HEK293 (cell line): ENCODE data around the gene AIF1.

Experiments
- CTCF ChIA-PET: fragments of 350-600 bp; formaldehyde crosslinking; extraction: SDS; loops from one replicate; lab custom pipeline; 2021; ENCODE audit warnings: antibody characterized with exemption; lab: Yijun Ruan, JAX
- POLR2A ChIA-PET: fragments of 300-600 bp; formaldehyde crosslinking; extraction: SDS; loops from one replicate; lab custom pipeline; 2020; ENCODE audit warnings: antibody characterized with exemption, inconsistent platforms; lab: Yijun Ruan, JAX
- H3K27ac ChIP-seq: fragments of 200-500 bp; sonication (Bioruptor generic); 2 replicates; pipeline ENCODE4 v1.5.1; 2014; ENCODE audit warnings: low read depth, low read length, control low read depth, inconsistent platforms; ENCODE audit errors: extremely low read depth
- H3K36me3 ChIP-seq, 2 experiments: fragments of 200-500 bp in 1 of 2; sonication (Bioruptor generic) in 1 of 2; 1 replicate in 1 of 2; 2 replicates in 1 of 2; pipeline ENCODE4 v1.5.1; 2014 to 2017; ENCODE audit warnings: inconsistent platforms in 2 of 2, low read length in 2 of 2; ENCODE audit not compliant: control insufficient read depth in 2 of 2, insufficient read depth in 1 of 2
- H3K4me1 ChIP-seq: fragments of 200-500 bp; sonication (Bioruptor generic); 2 replicates; pipeline ENCODE4 v1.5.1; 2014; ENCODE audit warnings: mild to moderate bottlenecking, low read length, inconsistent platforms; ENCODE audit not compliant: control insufficient read depth, insufficient read depth
- H3K4me3 ChIP-seq: 2 replicates; pipeline ENCODE4 v1.5.1; 2011; ENCODE audit warnings: low read depth, mild to moderate bottlenecking, control low read depth, low read length, moderate library complexity
- H3K9me3 ChIP-seq: fragments of 200-500 bp; sonication (Bioruptor generic); 2 replicates; pipeline ENCODE4 v1.5.1; 2014; ENCODE audit warnings: low read depth, low read length, inconsistent platforms; ENCODE audit not compliant: control insufficient read depth, insufficient read depth
- GFI1B ChIP-seq: fragments of 450-650 bp; formaldehyde crosslinking; IDR thresholded peaks from 2 replicates; pipeline ENCODE4 v1.5.1; 2016; ENCODE audit warnings: missing biosample characterization, missing genetic modification characterization
- IKZF3 ChIP-seq: fragments of 450-650 bp; IDR thresholded peaks from 2 replicates; pipeline ENCODE4 v1.5.0; 2018; ENCODE audit warnings: missing biosample characterization, mild to moderate bottlenecking, missing genetic modification characterization, moderate library complexity
- PATZ1 ChIP-seq: fragments of 450-650 bp; formaldehyde crosslinking; IDR thresholded peaks from 2 replicates; pipeline ENCODE4 v1.5.1; 2016; ENCODE audit warnings: missing biosample characterization, missing genetic modification characterization
- PRDM1 ChIP-seq: fragments of 450-650 bp; formaldehyde crosslinking; IDR thresholded peaks from 2 replicates; pipeline ENCODE4; 2016; ENCODE audit warnings: missing biosample characterization, missing genetic modification characterization
- PRDM4 ChIP-seq: fragments of 450-650 bp; formaldehyde crosslinking; IDR thresholded peaks from 2 replicates; pipeline ENCODE4 v1.5.1; 2017; ENCODE audit warnings: missing biosample characterization, missing genetic modification characterization
- SP2 ChIP-seq: fragments of 450-650 bp; formaldehyde crosslinking; IDR thresholded peaks from 2 replicates; pipeline ENCODE4 v1.5.1; 2016; ENCODE audit warnings: missing biosample characterization, missing genetic modification characterization
- ZBTB21 ChIP-seq: fragments of 450-650 bp; formaldehyde crosslinking; IDR thresholded peaks from 2 replicates; pipeline ENCODE4 v1.5.1; 2017; ENCODE audit warnings: missing biosample characterization, missing genetic modification characterization
- ZBTB8A ChIP-seq: fragments of 450-650 bp; formaldehyde crosslinking; IDR thresholded peaks from 2 replicates; pipeline ENCODE4 v1.5.1; 2016; ENCODE audit warnings: missing biosample characterization, missing genetic modification characterization
- ZNF114 ChIP-seq: fragments of 450-650 bp; formaldehyde crosslinking; IDR thresholded peaks from 2 replicates; pipeline ENCODE4 v1.5.0; 2017; ENCODE audit warnings: missing biosample characterization, missing genetic modification characterization
- ZNF155 ChIP-seq: fragments of 450-650 bp; formaldehyde crosslinking; IDR thresholded peaks from 2 replicates; pipeline ENCODE4 v1.5.1; 2016; ENCODE audit warnings: missing biosample characterization, missing genetic modification characterization
- ZNF157 ChIP-seq: fragments of 450-650 bp; formaldehyde crosslinking; IDR thresholded peaks from 2 replicates; pipeline ENCODE4 v1.5.1; 2016; ENCODE audit warnings: missing biosample characterization, missing genetic modification characterization
- ZNF174 ChIP-seq: fragments of 450-650 bp; formaldehyde crosslinking; IDR thresholded peaks from 2 replicates; pipeline ENCODE4 v1.5.0; 2017; ENCODE audit warnings: missing biosample characterization, mild to moderate bottlenecking, missing genetic modification characterization
- ZNF18 ChIP-seq: fragments of 450-650 bp; formaldehyde crosslinking; IDR thresholded peaks from 2 replicates; pipeline ENCODE4 v1.5.1; 2016; ENCODE audit warnings: missing biosample characterization, missing genetic modification characterization
- ZNF341 ChIP-seq: fragments of 450-650 bp; formaldehyde crosslinking; IDR thresholded peaks from 2 replicates; pipeline ENCODE4; 2016; ENCODE audit warnings: low read depth, missing biosample characterization, missing genetic modification characterization
- ZNF449 ChIP-seq: fragments of 450-650 bp; formaldehyde crosslinking; IDR thresholded peaks from 2 replicates; pipeline ENCODE4 v1.5.1; 2017; ENCODE audit warnings: missing biosample characterization, mild to moderate bottlenecking, missing genetic modification characterization, moderate library complexity
- ZNF48 ChIP-seq: fragments of 450-650 bp; formaldehyde crosslinking; IDR thresholded peaks from 2 replicates; pipeline ENCODE4 v1.5.1; 2016; ENCODE audit warnings: missing biosample characterization, missing genetic modification characterization
- ZNF548 ChIP-seq: fragments of 450-650 bp; formaldehyde crosslinking; IDR thresholded peaks from 2 replicates; pipeline ENCODE4 v1.5.1; 2016; ENCODE audit warnings: missing biosample characterization, missing genetic modification characterization
- ZNF561 ChIP-seq: fragments of 450-650 bp; IDR thresholded peaks from 2 replicates; pipeline ENCODE4 v1.5.1; 2018; ENCODE audit warnings: missing biosample characterization, missing genetic modification characterization, borderline replicate concordance
- ZNF580 ChIP-seq: fragments of 450-650 bp; formaldehyde crosslinking; IDR thresholded peaks from 2 replicates; pipeline ENCODE4 v1.5.1; 2016; ENCODE audit warnings: missing biosample characterization, missing genetic modification characterization
- ZNF660 ChIP-seq: fragments of 450-650 bp; IDR thresholded peaks from 2 replicates; pipeline ENCODE4 v1.5.1; 2018; ENCODE audit warnings: missing biosample characterization, mild to moderate bottlenecking, missing genetic modification characterization
- ZNF76 ChIP-seq: fragments of 450-650 bp; formaldehyde crosslinking; IDR thresholded peaks from 2 replicates; pipeline ENCODE4; 2016; ENCODE audit warnings: low read depth, missing biosample characterization, missing genetic modification characterization, borderline replicate concordance
- ZNF830 ChIP-seq: fragments of 450-650 bp; IDR thresholded peaks from 2 replicates; pipeline ENCODE4 v1.5.0; 2018; ENCODE audit warnings: missing biosample characterization, missing genetic modification characterization, low read depth, mild to moderate bottlenecking, moderate library complexity
- ZSCAN18 ChIP-seq: fragments of 450-650 bp; formaldehyde crosslinking; IDR thresholded peaks from 2 replicates; pipeline ENCODE4 v1.5.1; 2016; ENCODE audit warnings: missing biosample characterization, missing genetic modification characterization
- ZSCAN5A ChIP-seq: fragments of 450-650 bp; formaldehyde crosslinking; IDR thresholded peaks from 2 replicates; pipeline ENCODE4 v1.5.1; 2016; ENCODE audit warnings: missing biosample characterization, missing genetic modification characterization

AIF1 gene

GRCh38 chr6:31577579-31577966 lies 37.5 kb upstream of the AIF1 start (continued):
- no peak for TF ChIP-seq ZNF830 (tag by site-specific recombination)

- H3K27ac ChIP-seq: no peak overlapping the region
- H3K4me3 ChIP-seq: no peak overlapping the region
- H3K9me3 ChIP-seq: no peaks in the 10 kb centered on the region
- ChIA-PET POLR2A (no interaction called here), CTCF (interaction anchor here (0.5 to 18.7 kb wide), 9 partner anchors 8 to 1582 kb away, joined by 3 to 518 read pairs (median 5); partner anchors contain the start of genes ATP6V1G2, LST1, LTA and NCR3)
- peaks cover 4% of the 10 kb centered on the region; the same call in 1 of the 2 replicates for H3K4me1 ChIP-seq
- H3K36me3 ChIP-seq: no peaks in the 10 kb centered on the region
- TF ChIP-seq ZNF561: no peak
- TF ChIP-seq ZNF76 (tag by site-specific recombination): no peak
- TF ChIP-seq ZNF660: no peak
- no peak for TF ChIP-seq ZNF548 (tag by site-specific recombination)
- no peak for TF ChIP-seq PRDM4 (tag by site-specific recombination)
- TF ChIP-seq ZBTB8A (tag by site-specific recombination): no peak
- TF ChIP-seq ZSCAN18: no peak
- no peak for TF ChIP-seq SP2
- TF ChIP-seq ZNF155 (tag by site-specific recombination): no peak
- TF ChIP-seq ZBTB21 (tag by site-specific recombination): no peak
- no peak for TF ChIP-seq ZNF174 (tag by site-specific recombination)
- no peak for TF ChIP-seq ZSCAN5A (tag by site-specific recombination)
- no peak for TF ChIP-seq ZNF48 (tag by site-specific recombination)
- TF ChIP-seq ZNF157: no peak
- TF ChIP-seq IKZF3: 0 out of 2 replicates have a peak, but pooled peaks have one; percentile 50
- TF ChIP-seq ZNF18 (tag by site-specific recombination): no peak
- TF ChIP-seq ZNF341 (tag by site-specific recombination): peak; percentile 38; the same call in 1 of the 2 replicates
- 0 out of 2 replicates have a peak, but pooled peaks have one; percentile 40 for TF ChIP-seq ZNF449 (tag by site-specific recombination)
- no peak for TF ChIP-seq ZNF580 (tag by site-specific recombination)
- no peak for TF ChIP-seq PATZ1
- no peak for TF ChIP-seq PRDM1 (tag by site-specific recombination)
- TF ChIP-seq ZNF114 (tag by site-specific recombination): no peak
- TF ChIP-seq GFI1B (tag by site-specific recombination): 0 out of 2 replicates have a peak, but pooled peaks have one; percentile 56
Measured at GRCh38 chr6:31578184-31579118, 36.6 kb upstream of the AIF1 start.
